ENCODE results near the gene GKN2.
"Not testable (repeated sequence)": the region's sequence is repeated elsewhere in the genome, so short reads cannot be mapped to it uniquely, and the experiment has no call there.

GKN2 gene

GRCh38 chr2:68917034-68917718 is 35.5 kb downstream of the GKN2 start:
- no peak for DNase-seq

- no peak for DNase-seq
These were observed 36.5 kb downstream of the GKN2 start for GRCh38 chr2:68916226-68916625.

GRCh38 chr2:68915393-68915792 is 37.3 kb downstream of the GKN2 start:
- DNase-seq = no peak

- DNase-seq = no peak
These were observed 39.3 kb downstream of the GKN2 start for GRCh38 chr2:68913359-68913758.

GRCh38 chr2:68912732-68913131 is 40.0 kb downstream of the GKN2 start:
- no peak for DNase-seq

GRCh38 chr2:68912111-68912510 is 40.6 kb downstream of the GKN2 start:
- no peak for DNase-seq

GRCh38 chr2:68911709-68912108 is 41.0 kb downstream of the GKN2 start:
- DNase-seq = no peak

GRCh38 chr2:68911246-68911645 is 41.4 kb downstream of the GKN2 start:
- no peak for DNase-seq

- no peak for DNase-seq
These were observed 42.7 kb downstream of the GKN2 start for GRCh38 chr2:68909793-68910674.

- no peak for DNase-seq
These were observed 44.2 kb downstream of the GKN2 start for GRCh38 chr2:68908392-68908970.

GRCh38 chr2:68907920-68908253 is 44.8 kb downstream of the GKN2 start:
- DNase-seq = no peak

GRCh38 chr2:68907232-68907919 is 45.3 kb downstream of the GKN2 start:
- DNase-seq = no peak

- DNase-seq = no peak
These were observed 46.0 kb downstream of the GKN2 start for GRCh38 chr2:68906716-68907115.

GRCh38 chr2:68905116-68905515 is 47.6 kb downstream of the GKN2 start:
- no peak for DNase-seq

GRCh38 chr2:68901561-68901960 is 51.1 kb downstream of the GKN2 start:
- no peak for DNase-seq

GRCh38 chr2:68901199-68901514 is 51.5 kb downstream of the GKN2 start:
- DNase-seq = no peak

GRCh38 chr2:68900496-68901198 is 52.0 kb downstream of the GKN2 start:
- DNase-seq = no peak

GRCh38 chr2:68895981-68896380 is 56.7 kb downstream of the GKN2 start:
- DNase-seq = not testable (repeated sequence)

All from GOT3 (cell line).